Esophagus muscularis mucosa (tissue), 4 donors: ENCODE measurements around the gene B3GAT2. TPM values are rescaled to one million over a fixed set of nuclear protein-coding genes. Genes with fewer than 3 reads are reported as not detected.

Experiments
- DNase-seq: peaks from one replicate; pipeline ENCODE4 v3.0.0-alpha.2; 2017; ENCODE audit errors: extremely low spot score
- H3K27ac ChIP-seq, 4 donors: fragments of 200-600 bp; sonication (generic); replicated peaks in 1 of 4; 1 replicate in 3 of 4; 2 replicates in 1 of 4; pipeline ENCODE4 v1.5.1; 2016 to 2019; ENCODE audit warnings: mild to moderate bottlenecking in 1 of 4
- H3K27me3 ChIP-seq, 4 donors: fragments of 200-600 bp; sonication (generic); one replicate each; pipeline versions ENCODE4 v1.5.1 to v1.6.0; 2016 to 2019
- H3K36me3 ChIP-seq, 4 donors: fragments of 200-600 bp; sonication (generic); one replicate each; pipeline ENCODE4 v1.5.1; 2016 to 2019
- H3K4me1 ChIP-seq, 4 donors: fragments of 200-600 bp; sonication (generic); one replicate each; pipeline ENCODE4 v1.5.1; 2016 to 2019
- H3K4me3 ChIP-seq, 4 donors: fragments of 200-600 bp; sonication (generic); 1 replicate in 2 of 4; 2 replicates in 2 of 4; pipeline ENCODE4 v1.5.1; 2016 to 2019; ENCODE audit warnings: mild to moderate bottlenecking in 4 of 4, moderate library complexity in 1 of 4
- H3K9me3 ChIP-seq, 4 donors: fragments of 200-600 bp; sonication (generic); 1 replicate in 3 of 4; 2 replicates in 1 of 4; pipeline ENCODE4 v1.5.1; 2016 to 2019
- CTCF ChIP-seq, 3 experiments: fragments of 200-600 bp in 2 of 3; fragments of 450-650 bp in 1 of 3; sonication (generic) in 2 of 3; IDR thresholded peaks; one replicate each; pipeline ENCODE4 v1.5.1; 2017 to 2019; ENCODE audit warnings: antibody characterized with exemption in 3 of 3, mild to moderate bottlenecking in 2 of 3, moderate library complexity in 1 of 3
- EP300 ChIP-seq: sonication (generic); formaldehyde crosslinking; IDR thresholded peaks from one replicate; pipeline ENCODE4 v1.6.1; 2017; ENCODE audit warnings: antibody characterized with exemption
- POLR2A ChIP-seq: fragments of 450-650 bp; IDR thresholded peaks from one replicate; pipeline ENCODE4 v1.6.1; 2017; ENCODE audit warnings: antibody characterized with exemption, moderate library complexity, mild to moderate bottlenecking, low read depth
- POLR2AphosphoS5 ChIP-seq, 2 donors: sonication (generic); formaldehyde crosslinking; IDR thresholded peaks; one replicate each; pipeline ENCODE4 v1.6.1; 2017; ENCODE audit warnings: antibody characterized with exemption in 2 of 2
- WGBS: methylation state at CpG from one replicate; pipeline ENCODE4 v1.1.5; 2018; 5-methylcytosine and 5-hydroxymethylcytosine counted together
- intact Hi-C: fragments of 100-400 bp; cut with DNase I; formaldehyde crosslinking; loops from one replicate; pipeline ENCODE4 v1.15.1; 2023
- total RNA-seq, 4 donors: library from RNA; depleted of rRNA; stranded (reverse); fragments of >200 nt; gene quantifications; one replicate each; pipeline versions ENCODE4 v1.1.0 to v1.2.1, GENCODE V29; 2016

Gene B3GAT2
- total RNA-seq, 4 donors from 2014 or later: under 0.01 to 0.13 (median 0.11) TPM; not detected in 1

DNA sequence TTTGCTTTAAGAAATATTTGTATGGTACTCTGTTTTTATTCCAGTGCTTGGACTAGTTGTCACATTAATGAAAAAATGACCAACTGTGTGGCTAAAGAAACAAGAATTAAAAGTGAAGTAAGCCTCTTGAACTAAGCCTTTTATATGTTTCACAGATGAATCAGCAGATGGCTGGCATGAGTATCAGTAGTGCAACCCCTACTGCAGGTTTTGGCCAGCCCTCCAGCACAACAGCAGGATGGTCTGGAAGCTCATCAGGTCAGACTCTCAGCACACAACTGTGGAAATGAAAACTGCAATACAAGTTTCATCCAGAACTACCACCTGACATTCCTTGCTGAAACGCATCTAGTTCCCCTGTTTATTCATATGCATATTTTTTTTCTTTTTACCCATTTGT, 96.8 kb downstream of the B3GAT2 start:
- intact Hi-C loops: no loop called here
- H3K9me3 ChIP-seq: no peaks in the 10 kb centered on the region
- TF ChIP-seq POLR2A (no peak), POLR2AphosphoS5 (IDR thresholded peaks at IDR 0.05) (no peak), CTCF (IDR thresholded peaks at IDR 0.05) (no peak), EP300 (no peak)
- peaks cover 8 to 49% (median 21%) of the 10 kb centered on the region in 4 donors for H3K36me3 ChIP-seq
- no peak overlapping the region for H3K4me3 ChIP-seq
- no peaks in the 10 kb centered on the region for H3K27me3 ChIP-seq
- DNase-seq: no peak
- no peaks in the 10 kb centered on the region for H3K4me1 ChIP-seq
- WGBS: 77% methylated on average over 1 of the region's 1 CpG
- H3K27ac ChIP-seq: no peak overlapping the region

GRCh38 chr6:70857387-70858077, 99.3 kb downstream of the B3GAT2 start:
- DNase-seq: no peak
- Histone ChIP-seq H3K4me1 (no peaks in the 10 kb centered on the region), H3K36me3 (peaks cover 8 to 55% (median 26%) of the 10 kb centered on the region in 4 donors), H3K4me3 (no peak overlapping the region), H3K9me3 (no peaks in the 10 kb centered on the region), H3K27ac (no peak overlapping the region), H3K27me3 (no peaks in the 10 kb centered on the region)
- 93% methylated on average over 5 of the region's 5 CpGs for WGBS
- TF ChIP-seq EP300 (no peak), CTCF (IDR thresholded peaks at IDR 0.05) (no peak), POLR2AphosphoS5 (IDR thresholded peaks at IDR 0.05) (no peak), POLR2A (no peak)
- intact Hi-C loops: no loop called here

GRCh38 chr6:70852667-70853246, 104.1 kb downstream of the B3GAT2 start:
- Histone ChIP-seq H3K4me1 (no peaks in the 10 kb centered on the region), H3K4me3 (no peak overlapping the region), H3K27ac (no peak overlapping the region), H3K36me3 (peaks cover 2 to 19% (median 7%) of the 10 kb centered on the region in 4 donors), H3K27me3 (no peaks in the 10 kb centered on the region), H3K9me3 (no peaks in the 10 kb centered on the region)
- intact Hi-C loops: no loop called here
- no peak for TF ChIP-seq EP300
- TF ChIP-seq POLR2AphosphoS5 (IDR thresholded peaks at IDR 0.05): no peak
- no peak for TF ChIP-seq POLR2A
- no peak for TF ChIP-seq CTCF (IDR thresholded peaks at IDR 0.05)
- DNase-seq: no peak

GRCh38 chr6:70849348-70850069, 107.4 kb downstream of the B3GAT2 start:
- TF ChIP-seq EP300 (no peak), CTCF (IDR thresholded peaks at IDR 0.05) (no peak), POLR2A (no peak), POLR2AphosphoS5 (IDR thresholded peaks at IDR 0.05) (no peak)
- Histone ChIP-seq H3K4me1 (peaks cover 0 to 3% (median 0%) of the 10 kb centered on the region in 4 donors), H3K27ac (no peak overlapping the region), H3K27me3 (no peaks in the 10 kb centered on the region), H3K36me3 (peaks cover 0 to 10% (median 5%) of the 10 kb centered on the region in 4 donors), H3K4me3 (no peak overlapping the region), H3K9me3 (no peaks in the 10 kb centered on the region)
- intact Hi-C loops: no loop called here
- no peak for DNase-seq
- WGBS: 91% methylated on average over 1 of the region's 1 CpG
